Effector memory CD8-positive, alpha-beta T cell (primary cell): ENCODE measurements around the gene CYP1A2.
"Not testable (repeated sequence)": the region's sequence is repeated elsewhere in the genome, so short reads cannot be mapped to it uniquely, and the experiment has no call there.

ENCODE experiments used
- ATAC-seq: fragments of 150-1000 bp; cut with Tn5 transposase; replicated peaks from 2 replicates; pipeline ENCODE4 v1.10.0; 2021; ENCODE audit warnings: mild to moderate bottlenecking, moderate library complexity
- DNase-seq, 3 experiments: peaks; one replicate each; pipeline ENCODE4 v3.0.0; 2021
- H3K27ac Mint-ChIP-seq, 2 donors: one replicate each; pipeline ENCODE4 v1.8.0; 2022; ENCODE audit warnings: mild to moderate bottlenecking in 2 of 2, mixed read lengths in 2 of 2, moderate library complexity in 2 of 2
- H3K27me3 Mint-ChIP-seq, 2 donors: one replicate each; pipeline ENCODE4 v1.8.0; 2022; ENCODE audit warnings: mixed read lengths in 2 of 2
- H3K36me3 Mint-ChIP-seq: one replicate; pipeline ENCODE4 v1.8.0; 2022; ENCODE audit warnings: mild to moderate bottlenecking, moderate library complexity, mixed read lengths; ENCODE audit not compliant: insufficient read depth
- H3K4me1 Mint-ChIP-seq, 2 donors: one replicate each; pipeline ENCODE4 v1.8.0; 2022; ENCODE audit warnings: low read depth in 2 of 2, mixed read lengths in 2 of 2
- H3K4me3 Mint-ChIP-seq, 2 donors: one replicate each; pipeline ENCODE4 v1.8.0; 2022; ENCODE audit warnings: mild to moderate bottlenecking in 2 of 2, mixed read lengths in 2 of 2, moderate library complexity in 2 of 2
- H3K9me3 Mint-ChIP-seq, 2 donors: one replicate each; pipeline ENCODE4 v1.8.0; 2022; ENCODE audit warnings: mixed read lengths in 2 of 2

Gene CYP1A2

GRCh38 chr15:74784426-74785193 is 36.0 kb downstream of the CYP1A2 start:
- ATAC-seq (no peak), DNase-seq (no peak)
- Mint-ChIP-seq H3K9me3 (no peaks in the 10 kb centered on the region), H3K4me1 (peaks cover 76 to 83% of the 10 kb centered on the region in 2 donors), H3K36me3 (peaks cover 82% of the 10 kb centered on the region), H3K27ac (peak overlapping the region; percentile 82 to 90), H3K27me3 (no peaks in the 10 kb centered on the region), H3K4me3 (peak overlapping the region; percentile 80 to 82)

GRCh38 chr15:74785194-74786032 is 36.8 kb downstream of the CYP1A2 start:
- Mint-ChIP-seq H3K36me3 (peaks cover 87% of the 10 kb centered on the region), H3K4me1 (peaks cover 73 to 79% of the 10 kb centered on the region in 2 donors), H3K9me3 (no peaks in the 10 kb centered on the region), H3K4me3 (peak overlapping the region; percentile 80 to 82), H3K27me3 (no peaks in the 10 kb centered on the region), H3K27ac (peak overlapping the region; percentile 82 to 90)
- peak in 1 of 3 experiments; percentile 37 for DNase-seq
- ATAC-seq = peak; percentile 2

GRCh38 chr15:74786081-74786480 is 37.4 kb downstream of the CYP1A2 start:
- H3K27me3 Mint-ChIP-seq, H3K9me3 Mint-ChIP-seq, ATAC-seq, DNase-seq: not testable (repeated sequence)
- Mint-ChIP-seq H3K4me3 (peak overlapping the region; percentile 80 to 82), H3K27ac (peak overlapping the region; percentile 82 to 90), H3K4me1 (peaks cover 73 to 76% of the 10 kb centered on the region in 2 donors), H3K36me3 (peaks cover 87% of the 10 kb centered on the region)

GRCh38 chr15:74786551-74787165 is 38.0 kb downstream of the CYP1A2 start:
- Mint-ChIP-seq H3K4me1 (peaks cover 74 to 76% of the 10 kb centered on the region in 2 donors), H3K27ac (peak overlapping the region; percentile 82 to 90), H3K27me3 (no peaks in the 10 kb centered on the region), H3K9me3 (no peaks in the 10 kb centered on the region), H3K36me3 (peaks cover 86% of the 10 kb centered on the region), H3K4me3 (peak overlapping the region; percentile 80 to 82)
- DNase-seq = no peak
- ATAC-seq = no peak

GRCh38 chr15:74787251-74788041 is 38.8 kb downstream of the CYP1A2 start:
- peak; percentile 73 for ATAC-seq
- Mint-ChIP-seq H3K27me3 (no peaks in the 10 kb centered on the region), H3K4me3 (peak overlapping the region; percentile 80 to 82), H3K4me1 (peaks cover 81 to 83% of the 10 kb centered on the region in 2 donors), H3K27ac (peak overlapping the region; percentile 82 to 90), H3K36me3 (peaks cover 91% of the 10 kb centered on the region), H3K9me3 (no peaks in the 10 kb centered on the region)
- peak; percentile 86 to 92 (median 89) for DNase-seq

GRCh38 chr15:74788042-74788682 is 39.5 kb downstream of the CYP1A2 start:
- Mint-ChIP-seq H3K27me3 (no peaks in the 10 kb centered on the region), H3K4me3 (peak overlapping the region; percentile 80 to 82), H3K9me3 (no peaks in the 10 kb centered on the region), H3K27ac (peak overlapping the region; percentile 82 to 90), H3K36me3 (peaks cover 86% of the 10 kb centered on the region), H3K4me1 (peaks cover 84 to 85% of the 10 kb centered on the region in 2 donors)
- ATAC-seq (no peak), DNase-seq (no peak)

- Mint-ChIP-seq H3K4me1 (peaks cover 83 to 84% of the 10 kb centered on the region in 2 donors), H3K27ac (peak overlapping the region; percentile 82 to 90), H3K27me3 (no peaks in the 10 kb centered on the region), H3K9me3 (no peaks in the 10 kb centered on the region), H3K36me3 (peaks cover 87% of the 10 kb centered on the region), H3K4me3 (peak overlapping the region; percentile 80 to 82)
- peak; percentile 29 for ATAC-seq
- DNase-seq = peak; percentile 56 to 62 (median 58)
Measured at GRCh38 chr15:74788683-74789151, 40.1 kb downstream of the CYP1A2 start.

- Mint-ChIP-seq H3K4me3 (peak overlapping the region; percentile 80 to 82), H3K27ac (peak overlapping the region; percentile 82 to 90), H3K27me3 (no peaks in the 10 kb centered on the region), H3K9me3 (no peaks in the 10 kb centered on the region), H3K4me1 (peaks cover 79 to 81% of the 10 kb centered on the region in 2 donors), H3K36me3 (peaks cover 84% of the 10 kb centered on the region)
- DNase-seq (peak in 1 of 3 experiments; percentile 29), ATAC-seq (no peak)
Measured at GRCh38 chr15:74789171-74789631, 40.6 kb downstream of the CYP1A2 start.

GRCh38 chr15:74789741-74790079 is 41.1 kb downstream of the CYP1A2 start:
- peak overlapping the region; percentile 80 to 82 for H3K4me3 Mint-ChIP-seq
- H3K9me3 Mint-ChIP-seq = no peaks in the 10 kb centered on the region
- H3K27me3 Mint-ChIP-seq = no peaks in the 10 kb centered on the region
- H3K36me3 Mint-ChIP-seq = peaks cover 82% of the 10 kb centered on the region
- H3K27ac Mint-ChIP-seq = peak overlapping the region; percentile 82 to 90
- ATAC-seq (no peak), DNase-seq (no peak)
- H3K4me1 Mint-ChIP-seq = peaks cover 77 to 82% of the 10 kb centered on the region in 2 donors

- H3K27ac Mint-ChIP-seq = peak overlapping the region; percentile 82 to 94
- H3K9me3 Mint-ChIP-seq = no peaks in the 10 kb centered on the region
- H3K36me3 Mint-ChIP-seq = peaks cover 82% of the 10 kb centered on the region
- no peaks in the 10 kb centered on the region for H3K27me3 Mint-ChIP-seq
- ATAC-seq (no peak), DNase-seq (no peak)
- peaks cover 76 to 82% of the 10 kb centered on the region in 2 donors for H3K4me1 Mint-ChIP-seq
- H3K4me3 Mint-ChIP-seq = peak overlapping the region; percentile 80 to 82
Measured at GRCh38 chr15:74790080-74790916, 41.7 kb downstream of the CYP1A2 start.

- ATAC-seq (no peak), DNase-seq (no peak)
- Mint-ChIP-seq H3K27me3 (no peaks in the 10 kb centered on the region), H3K4me1 (peaks cover 75 to 80% of the 10 kb centered on the region in 2 donors), H3K4me3 (peak overlapping the region; percentile 80 to 82), H3K9me3 (no peaks in the 10 kb centered on the region), H3K27ac (peak overlapping the region; percentile 94 to 96), H3K36me3 (peaks cover 80% of the 10 kb centered on the region)
Measured at GRCh38 chr15:74791007-74791406, 42.4 kb downstream of the CYP1A2 start.
